Lung (tissue), 12 donors: ENCODE data around the gene ST6GALNAC2. TPM values are rescaled to one million over a fixed set of nuclear protein-coding genes. Genes with fewer than 3 reads are reported as not detected.
"Not testable (repeated sequence)": the region's sequence is repeated elsewhere in the genome, so short reads cannot be mapped to it uniquely, and the experiment has no call there.

Experiments
- ATAC-seq: fragments of 200-7000 bp; cut with Tn5 transposase; one replicate; pipeline ENCODE4 v1.9.1; 2020; ENCODE audit warnings: moderate number of reproducible peaks; ENCODE audit not compliant: insufficient read depth, low FRiP score
- DNase-seq, 3 donors: peaks; one replicate each; pipeline ENCODE4 v3.0.0-alpha.2; 2013 to 2017
- H3K27ac ChIP-seq, 2 donors: one replicate each; pipeline ENCODE4 v1.5.1; 2013; ENCODE audit warnings: mild to moderate bottlenecking in 2 of 2, moderate library complexity in 2 of 2, control low read depth in 1 of 2, inconsistent platforms in 1 of 2, low read depth in 1 of 2, low read length in 1 of 2
- H3K27me3 ChIP-seq, 3 donors: one replicate each; pipeline ENCODE4 v1.5.1; 2013; ENCODE audit warnings: low read length in 2 of 3; ENCODE audit not compliant: control insufficient read depth in 3 of 3, insufficient read depth in 3 of 3
- H3K36me3 ChIP-seq, 4 donors: one replicate each; pipeline ENCODE4 v1.5.1; 2013; ENCODE audit warnings: low read length in 4 of 4, mild to moderate bottlenecking in 1 of 4, moderate library complexity in 1 of 4; ENCODE audit not compliant: control insufficient read depth in 4 of 4, insufficient read depth in 4 of 4
- H3K4me1 ChIP-seq, 5 donors: one replicate each; pipeline ENCODE4 v1.5.1; 2013; ENCODE audit warnings: low read length in 5 of 5, mild to moderate bottlenecking in 2 of 5, moderate library complexity in 1 of 5; ENCODE audit not compliant: control insufficient read depth in 5 of 5, insufficient read depth in 5 of 5
- H3K4me3 ChIP-seq: one replicate; pipeline ENCODE4 v1.5.1; 2013; ENCODE audit warnings: mild to moderate bottlenecking, control low read depth, moderate library complexity
- H3K9ac ChIP-seq, 2 donors: one replicate each; pipeline ENCODE4 v1.5.1; 2013; ENCODE audit warnings: low read length in 2 of 2, control low read depth in 1 of 2; ENCODE audit not compliant: insufficient read depth in 1 of 2
- H3K9me3 ChIP-seq, 4 donors: one replicate each; pipeline ENCODE4 v1.5.1; 2013; ENCODE audit warnings: low read length in 3 of 4, mild to moderate bottlenecking in 1 of 4, moderate library complexity in 1 of 4; ENCODE audit not compliant: control insufficient read depth in 4 of 4, insufficient read depth in 3 of 4
- WGBS, 2 donors: extraction: QIAGEN DNeasy Blood & Tissue Kit; methylation state at CpG; one replicate each; pipeline ENCODE4 v1.1.7; 2013; 5-methylcytosine and 5-hydroxymethylcytosine counted together
- polyA plus RNA-seq, 2 donors: library from polyadenylated mRNA; stranded (reverse); fragments of 200-250 nt; gene quantifications; one replicate each; pipeline ENCODE4 v1.2.1, GENCODE V29; 2013
- total RNA-seq, 2 donors: library from RNA; depleted of rRNA in 1 of 2; stranded (reverse); fragments of >200 nt in 1 of 2; gene quantifications; one replicate each; pipeline ENCODE4 v1.2.1, GENCODE V29; 2014 to 2021
- TF ChIP-seq, protein P1 (sequence below): IDR thresholded peaks from 2 replicates; pipeline ENCODE4 v1.5.1; 2012; ENCODE audit warnings: mild to moderate bottlenecking; ENCODE audit errors: control extremely low read depth, extremely low read depth
- donor health status: control.
- donor health status: control.
- donor health status: Bipolar disorder and iron deficiency.
- donor health status: healthy.
- donor health status: DM: yes; HTN: yes; CAD: no.

The ST6GALNAC2 gene
- total and polyA plus RNA-seq, 4 donors, result 12.1 to 38.0 (median 18.1) TPM

DNA sequence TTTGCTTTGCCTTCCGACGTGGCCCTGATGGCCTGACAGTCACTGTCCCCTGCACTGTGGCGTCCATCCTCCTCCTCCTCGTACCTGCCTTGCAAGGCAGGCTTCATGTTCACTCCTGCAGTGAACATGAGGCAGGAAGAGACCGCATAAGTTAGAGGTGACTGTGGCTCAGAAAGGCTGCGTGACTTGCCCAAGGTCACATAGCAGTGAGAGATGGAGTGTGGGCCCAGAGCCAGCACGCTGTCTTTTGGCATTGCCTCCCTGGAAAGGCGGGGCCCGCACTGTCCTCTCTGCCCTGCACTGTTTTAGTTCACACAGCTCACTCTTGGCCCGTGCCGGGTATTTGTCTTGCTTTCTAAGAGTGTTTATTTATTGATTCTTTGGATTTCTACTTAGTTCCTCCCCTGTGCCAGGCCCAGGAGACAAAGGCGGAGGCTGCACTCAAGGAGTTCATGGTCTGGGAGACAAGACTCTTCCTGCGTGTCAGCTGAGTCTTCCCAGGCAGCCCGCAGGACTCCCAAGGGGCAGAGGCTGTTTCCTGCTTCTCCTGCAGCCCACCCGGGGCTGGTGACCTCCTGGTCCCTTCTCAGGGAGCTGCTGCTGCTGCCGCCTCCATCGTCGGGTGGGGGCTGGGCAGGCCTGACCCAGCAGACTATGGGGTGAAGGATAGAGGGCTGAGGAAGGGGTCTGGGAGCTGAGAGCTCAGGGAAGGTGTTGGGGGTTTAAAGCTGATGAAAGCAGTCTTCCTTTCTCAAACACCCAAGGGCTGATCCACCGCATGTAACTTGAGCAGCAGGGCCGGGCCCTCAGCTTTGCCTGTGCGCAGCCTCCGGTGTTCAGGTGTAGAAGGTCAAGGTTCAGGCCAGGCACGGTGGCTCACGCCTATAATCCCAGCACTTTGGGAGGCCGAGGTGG is 60.8 kb downstream of the ST6GALNAC2 start:
- ATAC-seq (no peak), DNase-seq (peak; percentile 72 to 79 (median 77))
- 52 to 73% methylated on average over 25 of the region's 25 CpGs for WGBS, 2 donors
- H3K27me3 ChIP-seq, result no peaks in the 10 kb centered on the region
- peak overlapping the region in 1 of 2 donors; percentile 78 for H3K27ac ChIP-seq
- peaks cover 0 to 50% (median 19%) of the 10 kb centered on the region in 5 donors for H3K4me1 ChIP-seq
- H3K4me3 ChIP-seq, result no peak overlapping the region
- TF ChIP-seq, protein P1, sequence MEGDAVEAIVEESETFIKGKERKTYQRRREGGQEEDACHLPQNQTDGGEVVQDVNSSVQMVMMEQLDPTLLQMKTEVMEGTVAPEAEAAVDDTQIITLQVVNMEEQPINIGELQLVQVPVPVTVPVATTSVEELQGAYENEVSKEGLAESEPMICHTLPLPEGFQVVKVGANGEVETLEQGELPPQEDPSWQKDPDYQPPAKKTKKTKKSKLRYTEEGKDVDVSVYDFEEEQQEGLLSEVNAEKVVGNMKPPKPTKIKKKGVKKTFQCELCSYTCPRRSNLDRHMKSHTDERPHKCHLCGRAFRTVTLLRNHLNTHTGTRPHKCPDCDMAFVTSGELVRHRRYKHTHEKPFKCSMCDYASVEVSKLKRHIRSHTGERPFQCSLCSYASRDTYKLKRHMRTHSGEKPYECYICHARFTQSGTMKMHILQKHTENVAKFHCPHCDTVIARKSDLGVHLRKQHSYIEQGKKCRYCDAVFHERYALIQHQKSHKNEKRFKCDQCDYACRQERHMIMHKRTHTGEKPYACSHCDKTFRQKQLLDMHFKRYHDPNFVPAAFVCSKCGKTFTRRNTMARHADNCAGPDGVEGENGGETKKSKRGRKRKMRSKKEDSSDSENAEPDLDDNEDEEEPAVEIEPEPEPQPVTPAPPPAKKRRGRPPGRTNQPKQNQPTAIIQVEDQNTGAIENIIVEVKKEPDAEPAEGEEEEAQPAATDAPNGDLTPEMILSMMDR, result no peak
- no peaks in the 10 kb centered on the region for H3K36me3 ChIP-seq
- H3K9me3 ChIP-seq, result no peaks in the 10 kb centered on the region
- H3K9ac ChIP-seq, result no peak overlapping the region

DNA sequence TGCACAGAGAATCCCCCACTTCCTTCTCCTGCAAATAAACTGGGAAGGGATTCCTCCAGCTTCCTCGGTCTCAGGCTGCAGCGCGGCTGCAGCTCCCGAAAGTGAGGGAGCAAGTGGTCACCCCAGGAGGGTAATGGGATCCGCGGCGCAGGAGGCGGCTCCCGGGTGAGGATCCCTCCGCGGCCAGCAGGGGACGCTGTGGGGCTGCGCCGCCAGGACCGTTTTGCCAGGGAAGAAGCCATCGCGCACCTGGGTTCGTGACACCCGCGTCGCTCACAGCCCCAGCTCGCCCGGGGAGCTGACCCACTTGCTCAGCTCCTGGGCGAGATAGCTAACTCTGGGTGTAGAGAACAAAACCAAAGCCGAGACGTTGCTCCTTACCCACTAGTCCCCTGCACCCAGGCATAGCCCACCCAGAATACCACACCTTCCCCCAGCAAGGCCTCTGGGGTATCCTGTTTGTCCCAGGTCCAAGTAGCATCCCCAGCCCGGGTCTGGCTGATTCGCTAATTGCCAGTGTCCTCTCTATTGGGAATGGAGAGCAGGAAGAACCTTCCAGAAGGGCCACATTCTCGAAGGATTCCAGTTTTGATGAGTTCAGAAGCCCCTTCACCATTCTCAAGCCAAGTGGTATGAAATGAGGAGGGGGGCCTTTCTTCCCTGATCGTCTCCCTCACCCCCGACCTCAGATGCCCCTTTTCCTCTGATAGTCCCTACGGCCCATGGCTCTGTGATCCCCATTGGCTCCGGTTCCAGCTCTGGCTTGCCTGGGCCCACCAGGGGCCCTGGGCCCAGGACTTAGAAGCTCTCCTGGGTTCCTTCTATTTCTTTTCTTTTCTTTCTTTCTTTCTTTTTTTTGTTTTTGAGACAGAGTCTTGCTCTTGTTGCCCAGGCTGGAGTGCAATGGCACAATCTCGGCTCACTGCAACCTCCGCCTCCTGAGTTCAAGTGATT is 62.3 kb downstream of the ST6GALNAC2 start:
- Histone ChIP-seq H3K36me3 (no peaks in the 10 kb centered on the region), H3K9me3 (no peaks in the 10 kb centered on the region), H3K4me3 (peak overlapping the region; percentile 5), H3K4me1 (peaks cover 0 to 42% (median 13%) of the 10 kb centered on the region in 5 donors), H3K27me3 (no peaks in the 10 kb centered on the region), H3K27ac (no peak overlapping the region), H3K9ac (peak overlapping the region in 1 of 2 donors; percentile 53)
- ATAC-seq (peak; percentile 80), DNase-seq (peak; percentile 51 to 76 (median 75))
- TF ChIP-seq, protein P1, result peak; percentile 98
- WGBS, 2 donors, result 19 to 22% methylated on average over 35 of the region's 35 CpGs

DNA sequence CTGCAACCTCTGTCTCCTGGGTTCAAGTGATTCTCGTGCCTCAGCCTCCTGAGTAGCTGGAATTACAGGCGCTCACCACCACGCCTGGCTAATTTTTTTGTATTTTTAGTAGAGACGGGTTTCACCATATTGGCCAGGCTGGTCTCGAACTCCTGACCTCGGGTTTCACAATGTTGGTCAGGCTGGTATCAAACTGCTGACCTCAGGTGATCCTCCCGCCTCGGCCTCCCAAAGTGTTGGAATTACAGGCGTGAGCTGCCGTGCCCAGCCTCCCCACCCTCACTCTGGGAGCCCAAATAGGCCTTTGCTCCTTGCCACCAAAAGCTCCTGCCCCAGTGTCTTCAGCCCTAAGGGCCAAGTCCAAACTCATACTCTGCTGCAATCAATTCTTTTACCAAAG is 64.0 kb downstream of the ST6GALNAC2 start:
- not testable (repeated sequence) for ATAC-seq, H3K4me3 ChIP-seq, H3K9me3 ChIP-seq, H3K27ac ChIP-seq, DNase-seq, H3K27me3 ChIP-seq, H3K9ac ChIP-seq, H3K36me3 ChIP-seq
- WGBS, 2 donors, result 91% methylated on average over 10 of the region's 10 CpGs
- peaks cover 0 to 28% (median 11%) of the 10 kb centered on the region in 5 donors for H3K4me1 ChIP-seq
